HUES48 (cell line): ENCODE measurements around the gene SNTA1.
A peak's percentile ranks its signal among the peaks of the same experiment; 100 is the strongest.
"Not testable (repeated sequence)": the region's sequence is repeated elsewhere in the genome, so short reads cannot be mapped to it uniquely, and the experiment has no call there.

ENCODE experiments used
- H3K27ac ChIP-seq: one replicate; pipeline ENCODE4 v1.7.0; 2013; ENCODE audit warnings: low read depth, low read length, inconsistent platforms
- H3K27me3 ChIP-seq: 2 replicates; pipeline ENCODE4 v1.6.1; 2013; ENCODE audit warnings: mild to moderate bottlenecking, low read length; ENCODE audit not compliant: control insufficient read depth, insufficient read depth
- H3K36me3 ChIP-seq: 2 replicates; pipeline ENCODE4 v1.6.1; 2013; ENCODE audit warnings: low read length; ENCODE audit not compliant: control insufficient read depth, insufficient read depth
- H3K4me1 ChIP-seq: 2 replicates; pipeline ENCODE4 v1.6.1; 2013; ENCODE audit warnings: mild to moderate bottlenecking, low read length; ENCODE audit not compliant: control insufficient read depth, insufficient read depth
- H3K4me3 ChIP-seq: 2 replicates; pipeline ENCODE4 v1.5.1; 2013; ENCODE audit warnings: mild to moderate bottlenecking, low read depth, low read length
- H3K9ac ChIP-seq: 2 replicates; pipeline ENCODE4 v1.6.1; 2013; ENCODE audit warnings: mild to moderate bottlenecking, low read depth, low read length, moderate library complexity
- H3K9me3 ChIP-seq: 2 replicates; pipeline ENCODE4 v1.6.1; 2013; ENCODE audit warnings: low read length; ENCODE audit not compliant: control insufficient read depth, insufficient read depth

Gene SNTA1

DNA sequence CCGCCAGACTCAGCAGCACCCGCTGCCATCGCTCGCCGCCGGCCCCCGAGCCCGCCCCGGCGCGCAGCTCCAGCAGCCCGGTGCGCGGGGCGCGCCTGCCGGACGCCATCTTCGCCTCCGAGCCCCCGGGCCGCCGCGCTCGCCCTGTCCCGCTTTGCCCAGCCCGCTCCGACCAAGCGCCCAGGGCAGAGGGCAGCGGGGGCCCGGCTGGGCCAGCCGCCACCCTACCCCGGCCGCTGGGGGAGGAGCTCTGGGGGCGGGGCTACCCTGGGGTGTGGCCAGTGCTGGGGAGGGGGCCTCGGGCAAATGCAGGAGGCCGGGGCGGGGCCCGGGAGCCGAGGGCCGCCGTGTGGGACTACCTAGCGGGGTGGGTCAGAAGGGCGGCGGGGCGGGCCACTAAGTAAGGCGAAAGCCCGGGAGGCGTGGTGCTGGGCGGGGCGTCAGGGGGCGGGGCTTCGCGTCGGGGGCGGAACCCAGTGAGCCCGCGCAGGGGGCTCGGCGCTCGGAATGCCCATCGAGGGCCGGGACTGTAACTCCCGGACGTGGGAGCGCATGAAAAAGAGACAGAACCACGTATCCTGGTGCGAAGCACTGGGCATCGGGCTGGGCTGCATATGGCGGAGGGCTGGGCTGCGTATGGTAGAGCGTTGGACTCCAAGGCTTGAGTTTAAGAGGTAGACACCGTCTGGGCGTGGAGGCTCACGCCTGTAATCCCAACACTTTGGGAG lies at the start of gene SNTA1:
Gene SNTA1 (minus strand): TSS at position 252 of the 728 bp plus-strand sequence. CDS start 143 bp downstream, at position 109.
- Histone ChIP-seq H3K27me3 (peaks cover 20% of the 10 kb centered on the region), H3K9ac (no peak within 1 kb of the TSS), H3K9me3 (no peaks in the 10 kb centered on the region), H3K4me1 (peaks cover 7% of the 10 kb centered on the region; the same call in 1 of the 2 replicates), H3K27ac (peak within 1 kb of the TSS; percentile 46), H3K36me3 (no peaks in the 10 kb centered on the region), H3K4me3 (peak within 1 kb of the TSS; percentile 69)

DNA sequence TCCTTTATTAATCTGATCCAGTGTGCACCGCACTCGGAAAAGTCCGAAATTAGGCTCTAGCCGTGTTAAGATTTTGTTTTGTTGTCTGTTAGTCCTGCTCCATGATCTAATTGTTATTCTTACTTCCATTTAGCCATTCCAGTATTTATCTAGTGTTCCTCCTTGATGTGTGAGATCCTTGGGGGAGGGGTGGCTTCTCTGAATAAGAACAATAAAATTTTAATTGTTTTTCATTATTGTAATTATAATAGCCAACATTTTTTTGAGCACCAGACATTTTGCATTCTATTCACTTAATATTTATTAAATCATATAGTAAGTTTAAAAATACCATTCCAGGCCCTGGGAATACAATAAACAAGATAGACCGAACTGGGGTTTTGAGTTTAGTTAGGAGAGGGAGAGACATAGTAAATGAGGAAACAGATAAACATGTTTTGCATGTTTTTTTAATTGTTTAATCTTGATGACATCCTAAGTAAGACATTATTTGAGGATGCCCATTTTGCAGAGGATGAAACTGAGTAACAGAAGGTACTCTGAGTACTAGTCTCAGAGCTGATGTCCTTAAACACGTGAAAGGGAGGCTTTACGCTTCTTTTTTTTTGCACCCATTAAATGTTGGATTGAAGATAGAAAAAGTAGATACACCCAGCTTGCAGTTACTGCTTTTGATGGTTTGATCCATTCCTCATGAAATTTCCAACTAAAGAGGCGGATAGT lies 47.5 kb upstream of the SNTA1 start:
- Histone ChIP-seq H3K36me3 (no peaks in the 10 kb centered on the region), H3K27ac (no peak overlapping the region), H3K4me1 (0 out of 2 replicates have a peak, but pooled peaks cover 5% of the 10 kb centered on the region), H3K4me3 (peak overlapping the region; percentile 68), H3K9ac (no peak overlapping the region), H3K27me3 (no peaks in the 10 kb centered on the region), H3K9me3 (no peaks in the 10 kb centered on the region)

DNA sequence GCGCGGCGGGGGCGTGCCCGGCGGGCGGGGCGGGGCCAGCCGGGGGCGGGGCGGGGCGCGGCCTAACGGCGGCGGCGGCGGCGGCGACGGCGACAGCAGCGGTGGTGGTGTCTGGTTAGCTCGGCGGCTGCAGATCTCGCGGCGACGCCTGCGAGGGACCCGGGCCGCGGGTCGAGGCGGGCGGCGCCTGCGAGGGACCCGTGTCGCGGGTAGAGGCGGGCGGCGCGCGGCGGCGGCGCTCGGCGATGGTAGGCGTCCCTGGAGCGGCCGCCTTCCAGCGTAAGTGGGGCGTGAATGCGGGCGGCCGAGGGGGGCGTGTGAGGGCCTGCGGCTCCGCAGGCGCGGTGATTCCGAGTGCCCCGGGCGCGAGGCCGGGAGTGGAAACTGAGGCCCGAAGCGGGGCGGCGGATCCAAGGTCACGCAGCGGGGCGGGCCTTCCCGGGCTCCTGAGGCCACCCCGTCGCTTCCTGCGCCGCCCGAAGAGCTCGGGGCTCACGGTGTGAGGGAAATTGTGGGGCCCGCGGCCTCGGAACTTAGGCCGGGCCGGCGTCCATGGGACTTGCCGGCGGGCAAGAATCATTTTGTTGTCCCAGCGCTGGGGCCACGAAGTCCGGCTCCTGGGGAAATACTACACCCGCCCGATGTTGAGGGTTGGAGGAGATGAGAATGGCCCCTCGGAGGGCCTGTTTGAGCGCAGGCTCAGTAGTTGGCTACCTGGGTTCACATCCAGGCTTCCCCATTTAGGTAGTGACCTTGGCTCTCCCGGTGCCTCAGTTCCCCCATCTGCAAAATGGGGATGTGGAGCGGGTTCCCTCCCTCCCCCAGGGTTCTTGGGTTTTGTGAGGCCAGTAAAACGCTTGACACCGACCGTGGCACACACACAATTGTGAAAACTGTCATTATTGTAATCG lies 46.7 kb upstream of the SNTA1 start, which contains the start of gene CBFA2T2:
Gene CBFA2T2 (plus strand): TSS at position 74 of the 911 bp plus-strand sequence. CDS start 172 bp downstream, at position 246.
- H3K27me3 ChIP-seq: no peaks in the 10 kb centered on the region
- H3K4me1 ChIP-seq: 0 out of 2 replicates have a peak, but pooled peaks cover 5% of the 10 kb centered on the region
- peak within 1 kb of the TSS; percentile 85 for H3K27ac ChIP-seq
- peak within 1 kb of the TSS; percentile 38 for H3K9ac ChIP-seq
- H3K4me3 ChIP-seq: peak within 1 kb of the TSS; percentile 68
- H3K36me3 ChIP-seq: no peaks in the 10 kb centered on the region
- no peaks in the 10 kb centered on the region for H3K9me3 ChIP-seq

DNA sequence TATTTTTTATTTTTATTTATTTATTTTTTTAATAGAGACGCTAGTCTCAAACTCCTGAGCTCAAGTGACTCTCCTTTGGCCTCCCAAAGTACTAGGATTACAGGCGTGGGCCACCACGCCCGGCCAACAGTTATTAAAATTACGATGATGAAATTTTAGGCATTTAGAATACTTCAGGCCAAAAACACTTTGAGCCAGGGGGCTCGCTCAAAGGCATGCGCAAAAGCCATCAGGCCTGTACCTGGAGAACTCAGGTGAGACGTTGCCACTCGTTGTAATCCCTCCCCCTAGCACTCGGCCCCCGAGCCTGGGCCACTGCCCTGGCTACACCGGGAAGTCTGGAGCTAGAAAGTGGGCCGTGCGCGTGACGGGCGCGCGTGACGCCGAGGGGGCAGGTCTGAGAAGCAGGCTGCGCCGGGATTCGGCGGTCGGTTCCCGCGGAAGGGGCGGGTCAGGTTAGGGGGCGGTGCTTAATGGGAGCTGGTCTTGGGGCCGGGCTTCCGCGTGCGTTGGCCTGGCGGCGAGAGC lies 46.0 kb upstream of the SNTA1 start:
- peak overlapping the region; percentile 74 for H3K27ac ChIP-seq
- peak overlapping the region; percentile 59 for H3K4me3 ChIP-seq
- H3K9ac ChIP-seq: peak overlapping the region; percentile 35
- no peaks in the 10 kb centered on the region for H3K36me3 ChIP-seq
- H3K4me1 ChIP-seq: 0 out of 2 replicates have a peak, but pooled peaks cover 5% of the 10 kb centered on the region
- no peaks in the 10 kb centered on the region for H3K27me3 ChIP-seq
- no peaks in the 10 kb centered on the region for H3K9me3 ChIP-seq

DNA sequence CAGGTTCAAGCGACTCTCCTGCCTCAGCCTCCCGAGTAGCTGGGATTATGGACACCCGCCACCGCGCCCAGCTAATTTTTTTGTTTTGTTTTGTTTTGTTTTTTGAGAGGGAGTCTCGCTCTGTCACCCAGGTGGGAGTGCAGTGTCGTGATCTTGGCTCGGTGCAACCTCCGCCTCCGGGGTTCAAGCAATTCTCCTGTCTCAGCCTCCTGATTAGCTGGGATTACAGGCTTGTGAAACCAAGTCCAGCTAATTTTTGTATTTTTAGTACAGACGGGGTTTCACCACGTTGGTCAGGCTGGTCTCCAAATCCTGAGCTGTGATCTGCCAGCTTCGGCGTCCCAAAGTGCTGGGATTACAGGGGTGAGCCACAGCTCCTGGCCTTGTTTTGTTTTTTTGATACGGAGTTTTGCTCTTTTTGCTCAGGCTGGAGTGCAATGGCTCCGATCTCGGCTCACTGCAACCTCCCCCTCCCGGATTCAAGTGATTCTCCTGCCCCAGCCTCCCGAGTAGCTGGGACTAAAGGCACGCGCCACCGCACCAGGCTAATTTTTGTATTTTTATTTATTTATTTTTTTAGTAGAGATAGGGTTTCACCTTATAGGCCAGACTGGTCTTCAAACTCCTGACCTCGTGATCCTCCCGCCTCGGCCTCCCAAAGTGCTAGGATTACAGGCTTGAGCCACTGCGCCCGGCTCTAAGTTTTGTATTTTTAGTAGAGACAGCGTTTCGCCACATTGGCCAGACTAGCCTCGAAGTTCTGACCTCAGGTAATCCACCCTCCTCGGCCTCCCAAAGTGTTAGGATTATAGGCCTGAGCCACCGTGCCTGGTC lies 45.3 kb upstream of the SNTA1 start:
- H3K9me3 ChIP-seq, H3K27me3 ChIP-seq, H3K36me3 ChIP-seq, H3K4me1 ChIP-seq: not testable (repeated sequence)
- H3K9ac ChIP-seq: peak overlapping the region; percentile 35; the same call in 1 of the 2 replicates
- peak overlapping the region; percentile 59 for H3K4me3 ChIP-seq
- peak overlapping the region; percentile 74 for H3K27ac ChIP-seq

DNA sequence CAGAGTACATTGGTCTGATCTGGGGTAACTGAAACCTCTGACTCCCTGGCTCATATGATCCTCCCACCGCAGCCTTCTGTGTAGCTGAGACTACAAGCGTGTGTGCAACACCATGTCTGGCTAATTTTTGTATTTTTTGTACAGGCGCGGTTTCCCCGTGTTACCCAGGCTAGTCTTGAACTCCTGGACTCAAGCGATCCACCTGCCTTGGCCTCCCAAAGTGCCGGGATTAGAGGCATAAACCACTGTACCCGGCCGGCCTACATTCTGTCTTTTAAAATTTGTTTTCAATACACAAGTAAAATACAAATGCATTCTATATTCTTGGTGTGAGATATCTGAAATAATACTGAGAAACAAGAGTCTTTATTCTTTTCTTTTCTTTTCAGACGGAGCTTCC lies 44.6 kb upstream of the SNTA1 start:
- H3K9ac ChIP-seq: no peak overlapping the region
- no peaks in the 10 kb centered on the region for H3K27me3 ChIP-seq

DNA sequence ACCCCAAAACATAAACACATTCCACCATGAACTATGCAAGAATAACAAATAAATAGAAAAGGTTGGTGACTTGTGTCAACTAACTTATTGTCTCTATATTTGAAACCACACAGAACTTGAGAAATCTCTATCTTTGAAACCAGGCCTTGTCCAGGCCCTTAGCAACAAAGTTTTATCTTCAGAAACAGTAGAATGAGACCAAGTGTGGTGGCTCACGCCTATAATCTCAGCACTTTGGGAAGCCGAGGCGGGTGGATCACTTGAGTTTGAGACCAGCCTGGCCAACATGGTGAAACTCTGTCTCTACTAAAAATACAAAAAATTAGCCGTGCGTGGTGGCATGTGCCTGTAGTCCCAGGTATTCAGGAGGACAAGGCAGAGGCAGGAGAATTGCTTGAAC lies 39.6 kb upstream of the SNTA1 start:
- not testable (repeated sequence) for H3K4me1 ChIP-seq, H3K27ac ChIP-seq, H3K9ac ChIP-seq, H3K27me3 ChIP-seq, H3K9me3 ChIP-seq, H3K4me3 ChIP-seq, H3K36me3 ChIP-seq

More for the DNA sequence above, 44.6 kb upstream of the SNTA1 start:
- no peaks in the 10 kb centered on the region for H3K36me3 ChIP-seq
- no peaks in the 10 kb centered on the region for H3K9me3 ChIP-seq
- no peak overlapping the region for H3K4me3 ChIP-seq
- no peak overlapping the region for H3K27ac ChIP-seq
- H3K4me1 ChIP-seq: 0 out of 2 replicates have a peak, but pooled peaks cover 5% of the 10 kb centered on the region

DNA sequence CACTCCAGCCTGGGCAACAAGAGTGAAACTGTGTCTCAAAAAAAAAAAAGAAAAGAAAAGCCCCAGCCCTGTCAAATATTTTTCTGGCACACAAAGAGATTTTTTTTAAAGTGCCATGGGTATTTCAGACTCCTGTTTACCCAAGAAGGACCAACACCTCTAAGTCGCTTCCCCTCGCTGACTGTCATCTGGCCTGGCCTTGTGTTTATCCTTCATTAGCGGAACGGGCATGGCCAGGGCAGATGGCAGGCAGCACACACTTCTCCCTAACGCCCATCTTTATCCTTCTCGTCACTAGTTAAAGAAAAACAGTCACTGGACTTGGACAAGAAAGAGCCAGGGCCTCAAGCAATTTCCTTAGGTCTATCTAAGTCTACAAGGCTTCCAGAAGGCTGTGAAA lies 39.0 kb upstream of the SNTA1 start:
- H3K9ac ChIP-seq: no peak overlapping the region
- no peaks in the 10 kb centered on the region for H3K9me3 ChIP-seq
- no peak overlapping the region for H3K27ac ChIP-seq
- H3K4me3 ChIP-seq: no peak overlapping the region
- H3K27me3 ChIP-seq: no peaks in the 10 kb centered on the region
- no peaks in the 10 kb centered on the region for H3K36me3 ChIP-seq
- no peaks in the 10 kb centered on the region; the same call in 1 of the 2 replicates for H3K4me1 ChIP-seq

DNA sequence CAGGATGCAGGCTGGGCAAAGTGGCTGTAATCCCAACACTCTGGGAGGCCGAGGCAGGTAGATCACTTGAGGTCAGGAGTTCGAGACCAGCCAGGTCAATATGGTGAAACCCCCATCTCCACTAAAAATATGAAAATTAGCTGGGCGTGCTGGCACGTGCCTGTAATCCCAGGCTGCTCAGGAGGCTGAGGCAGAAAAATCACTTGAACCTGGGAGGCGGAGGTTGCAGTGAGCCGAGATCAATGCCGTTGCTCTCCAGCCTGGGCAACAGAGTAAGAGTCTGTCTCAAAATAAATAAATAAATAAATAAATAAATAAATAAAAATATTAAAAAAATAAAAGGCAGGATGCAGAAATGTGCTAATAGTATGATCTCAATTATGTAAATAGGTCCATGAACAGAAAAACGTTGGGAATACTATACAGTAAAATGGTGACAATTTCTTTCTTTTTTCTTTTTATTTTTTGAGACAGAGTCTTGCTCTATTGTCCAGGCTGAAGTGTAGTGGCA lies 37.9 kb upstream of the SNTA1 start:
- no peaks in the 10 kb centered on the region for H3K36me3 ChIP-seq
- H3K27me3 ChIP-seq: no peaks in the 10 kb centered on the region

More for the DNA sequence above, 37.9 kb upstream of the SNTA1 start:
- Histone ChIP-seq H3K4me1 (no peaks in the 10 kb centered on the region; the same call in 1 of the 2 replicates), H3K27ac (no peak overlapping the region), H3K9me3 (no peaks in the 10 kb centered on the region), H3K9ac (no peak overlapping the region), H3K4me3 (no peak overlapping the region)
